GM10847 (cell line): ENCODE data around the gene SERPINA12.

Experiments
- POLR2A ChIP-seq: IDR thresholded peaks from 2 replicates; pipeline ENCODE4 v1.6.1; 2011; ENCODE audit not compliant: insufficient read length; ENCODE audit errors: extremely low read depth

Gene SERPINA12

GRCh38 chr14:94439453-94440057, 69.7 kb downstream of the SERPINA12 start:
- TF ChIP-seq POLR2A = no peak
